Body of pancreas (tissue), 4 donors: ENCODE measurements around the gene WFIKKN2.

Experiments
- CTCF ChIP-seq, 7 experiments: fragments of 450-650 bp in 4 of 7; fragments of 200-600 bp in 3 of 7; sonication (generic) in 3 of 7; IDR thresholded peaks; one replicate each; pipeline ENCODE4 v1.5.1; 2016 to 2019; ENCODE audit warnings: antibody characterized with exemption in 7 of 7
- POLR2A ChIP-seq, 3 donors: fragments of 450-650 bp; IDR thresholded peaks; one replicate each; pipeline ENCODE4 v1.6.1; 2016; ENCODE audit warnings: antibody characterized with exemption in 3 of 3, mild to moderate bottlenecking in 2 of 3

- TF ChIP-seq CTCF (IDR thresholded peaks at IDR 0.05), result no peak
- TF ChIP-seq POLR2A (IDR thresholded peaks at IDR 0.05), result no peak
Measured at GRCh38 chr17:50865868-50866260, 30.5 kb downstream of the WFIKKN2 start.
